ENCODE measurements around the gene TCEANC.
"Not testable (repeated sequence)": the region's sequence is repeated elsewhere in the genome, so short reads cannot be mapped to it uniquely, and the experiment has no call there.

TCEANC gene

GRCh38 chrX:13652850-13653693, at the start of gene TCEANC:
TSS of gene TCEANC (plus strand) at chrX:13653141. CDS start at chrX:13662509, 9,368 bp downstream.
- Histone ChIP-seq H3K4me1 (peaks cover 2% of the 10 kb centered on the region), H3K36me3 (replicated peaks) (no peaks in the 10 kb centered on the region), H3K27me3 (ENCODE audit: low read depth) (no peaks in the 10 kb centered on the region), H3K4me3 (peak within 1 kb of the TSS; percentile 49), H3K9me3 (no peaks in the 10 kb centered on the region)
- DNase-seq (ENCODE audit: low spot score in 2 of 2), result peak; percentile 95 to 98
- in situ Hi-C loops (cut with MboI; ENCODE audit: low sequenced_read_pairs), result loop anchor here (10.0 kb wide), 1 partner anchor 92 kb away; no protein-coding TSS in a partner anchor

GRCh38 chrX:13605611-13606010, 47.3 kb upstream of the TCEANC start:
- no peaks in the 10 kb centered on the region for H3K4me1 ChIP-seq
- H3K36me3 ChIP-seq (replicated peaks), result no peaks in the 10 kb centered on the region
- peaks cover 3% of the 10 kb centered on the region; the same call in 1 of the 2 replicates for H3K27me3 ChIP-seq (ENCODE audit: low read depth)
- H3K4me3 ChIP-seq, result no peak overlapping the region
- no peaks in the 10 kb centered on the region for H3K9me3 ChIP-seq
- in situ Hi-C loops (cut with MboI; ENCODE audit: low sequenced_read_pairs), result no loop called here
- DNase-seq (ENCODE audit: low spot score in 2 of 2), result no peak

- no peak for DNase-seq (ENCODE audit: low spot score in 2 of 2)
- Histone ChIP-seq H3K27me3 (ENCODE audit: low read depth) (no peaks in the 10 kb centered on the region; the same call in 1 of the 2 replicates), H3K36me3 (replicated peaks) (no peaks in the 10 kb centered on the region), H3K4me3 (no peak overlapping the region), H3K9me3 (no peaks in the 10 kb centered on the region), H3K4me1 (no peaks in the 10 kb centered on the region)
- in situ Hi-C loops (cut with MboI; ENCODE audit: low sequenced_read_pairs), result no loop called here
Measured at GRCh38 chrX:13607331-13607995, 45.5 kb upstream of the TCEANC start.

- DNase-seq (ENCODE audit: low spot score in 2 of 2), result peak in 1 of 2 experiments; percentile 12
Measured at GRCh38 chrX:13607996-13608365, 45.0 kb upstream of the TCEANC start.

GRCh38 chrX:13614154-13614553, 38.8 kb upstream of the TCEANC start:
- in situ Hi-C loops (cut with MboI; ENCODE audit: low sequenced_read_pairs), result no loop called here
- Histone ChIP-seq H3K9me3 (no peaks in the 10 kb centered on the region), H3K4me3 (no peak overlapping the region), H3K27me3 (ENCODE audit: low read depth) (no peaks in the 10 kb centered on the region), H3K4me1 (no peaks in the 10 kb centered on the region), H3K36me3 (replicated peaks) (no peaks in the 10 kb centered on the region)
- no peak for DNase-seq (ENCODE audit: low spot score in 2 of 2)

More at GRCh38 chrX:13607996-13608365, 45.0 kb upstream of the TCEANC start:
- Histone ChIP-seq H3K9me3 (no peaks in the 10 kb centered on the region), H3K27me3 (ENCODE audit: low read depth) (no peaks in the 10 kb centered on the region), H3K4me1 (no peaks in the 10 kb centered on the region), H3K36me3 (replicated peaks) (no peaks in the 10 kb centered on the region), H3K4me3 (no peak overlapping the region)
- in situ Hi-C loops (cut with MboI; ENCODE audit: low sequenced_read_pairs), result no loop called here

- no peaks in the 10 kb centered on the region for H3K36me3 ChIP-seq (replicated peaks)
- no peaks in the 10 kb centered on the region for H3K27me3 ChIP-seq (ENCODE audit: low read depth)
- no peaks in the 10 kb centered on the region for H3K9me3 ChIP-seq
- in situ Hi-C loops (cut with MboI; ENCODE audit: low sequenced_read_pairs), result no loop called here
- DNase-seq (ENCODE audit: low spot score in 2 of 2), result peak; percentile 21 to 96
- H3K4me1 ChIP-seq, result peaks cover 12% of the 10 kb centered on the region
- no peak overlapping the region for H3K4me3 ChIP-seq
Measured at GRCh38 chrX:13620207-13620606, 32.7 kb upstream of the TCEANC start.

GRCh38 chrX:13622401-13622964, 30.5 kb upstream of the TCEANC start:
- H3K36me3 ChIP-seq (replicated peaks), result no peaks in the 10 kb centered on the region
- no peak for DNase-seq (ENCODE audit: low spot score in 2 of 2)
- peaks cover 12% of the 10 kb centered on the region for H3K4me1 ChIP-seq
- no peak overlapping the region for H3K4me3 ChIP-seq
- no peaks in the 10 kb centered on the region for H3K9me3 ChIP-seq
- in situ Hi-C loops (cut with MboI; ENCODE audit: low sequenced_read_pairs), result no loop called here
- 0 out of 2 replicates have a peak, but pooled peaks cover 2% of the 10 kb centered on the region for H3K27me3 ChIP-seq (ENCODE audit: low read depth)

- DNase-seq (ENCODE audit: low spot score in 2 of 2), result no peak
- in situ Hi-C loops (cut with MboI; ENCODE audit: low sequenced_read_pairs), result no loop called here
- Histone ChIP-seq H3K9me3 (0 out of 2 replicates have a peak, but pooled peaks cover 4% of the 10 kb centered on the region), H3K36me3 (replicated peaks) (no peaks in the 10 kb centered on the region), H3K4me1 (no peaks in the 10 kb centered on the region), H3K4me3 (no peak overlapping the region), H3K27me3 (ENCODE audit: low read depth) (0 out of 2 replicates have a peak, but pooled peaks cover 2% of the 10 kb centered on the region)
Measured at GRCh38 chrX:13627306-13627705, 25.6 kb upstream of the TCEANC start.

GRCh38 chrX:13637224-13637623, 15.7 kb upstream of the TCEANC start:
- H3K36me3 ChIP-seq (replicated peaks); DNase-seq (ENCODE audit: low spot score in 2 of 2); H3K4me1 ChIP-seq; H3K9me3 ChIP-seq; H3K27me3 ChIP-seq (ENCODE audit: low read depth); H3K4me3 ChIP-seq: not testable (repeated sequence)
- in situ Hi-C loops (cut with MboI; ENCODE audit: low sequenced_read_pairs), result loop anchor here (5.0 kb wide), 1 partner anchor 120 kb away; no protein-coding TSS in a partner anchor

- no peak for DNase-seq (ENCODE audit: low spot score in 2 of 2)
- H3K9me3 ChIP-seq, result peaks cover 2% of the 10 kb centered on the region; the same call in 1 of the 2 replicates
- H3K27me3 ChIP-seq (ENCODE audit: low read depth), result no peaks in the 10 kb centered on the region
- H3K36me3 ChIP-seq (replicated peaks), result no peaks in the 10 kb centered on the region
- in situ Hi-C loops (cut with MboI; ENCODE audit: low sequenced_read_pairs), result loop anchor here (5.0 kb wide), 1 partner anchor 121 kb away; no protein-coding TSS in a partner anchor
- H3K4me3 ChIP-seq, result no peak overlapping the region
- H3K4me1 ChIP-seq, result peaks cover 5% of the 10 kb centered on the region; the same call in 1 of the 2 replicates
Measured at GRCh38 chrX:13638021-13638420, 14.9 kb upstream of the TCEANC start.

- in situ Hi-C loops (cut with MboI; ENCODE audit: low sequenced_read_pairs), result loop anchor here (5.0 kb wide), 1 partner anchor 122 kb away; no protein-coding TSS in a partner anchor
Measured at GRCh38 chrX:13638826-13639225, 14.1 kb upstream of the TCEANC start.

GRCh38 chrX:13641684-13642083, 11.3 kb upstream of the TCEANC start:
- in situ Hi-C loops (cut with MboI; ENCODE audit: low sequenced_read_pairs); H3K4me3 ChIP-seq; H3K36me3 ChIP-seq (replicated peaks); H3K27me3 ChIP-seq (ENCODE audit: low read depth); H3K4me1 ChIP-seq; H3K9me3 ChIP-seq; DNase-seq (ENCODE audit: low spot score in 2 of 2): not testable (repeated sequence)

More at GRCh38 chrX:13638826-13639225, 14.1 kb upstream of the TCEANC start:
- Histone ChIP-seq H3K36me3 (replicated peaks) (no peaks in the 10 kb centered on the region), H3K9me3 (peaks cover 2% of the 10 kb centered on the region; the same call in 1 of the 2 replicates), H3K4me3 (no peak overlapping the region), H3K4me1 (peaks cover 5% of the 10 kb centered on the region; the same call in 1 of the 2 replicates), H3K27me3 (ENCODE audit: low read depth) (no peaks in the 10 kb centered on the region)
- DNase-seq (ENCODE audit: low spot score in 2 of 2), result peak; percentile 25 to 47

- in situ Hi-C loops (cut with MboI; ENCODE audit: low sequenced_read_pairs), result no loop called here
Measured at GRCh38 chrX:13645464-13646153, 7.3 kb upstream of the TCEANC start.

More at GRCh38 chrX:13645464-13646153, 7.3 kb upstream of the TCEANC start:
- Histone ChIP-seq H3K4me3 (no peak overlapping the region), H3K4me1 (peaks cover 6% of the 10 kb centered on the region), H3K27me3 (ENCODE audit: low read depth) (no peaks in the 10 kb centered on the region), H3K36me3 (replicated peaks) (no peaks in the 10 kb centered on the region), H3K9me3 (no peaks in the 10 kb centered on the region)
- no peak for DNase-seq (ENCODE audit: low spot score in 2 of 2)

Measured in HAP-1 (cell line).